Measurements from ENCODE around the gene FYCO1. TPM values are rescaled to one million over a fixed set of nuclear protein-coding genes. Genes with fewer than 3 reads are reported as not detected.
"Not testable (repeated sequence)": the region's sequence is repeated elsewhere in the genome, so short reads cannot be mapped to it uniquely, and the experiment has no call there.

FYCO1 gene
- total and polyA plus RNA-seq, 10 of the 15 experiments (the other 5 are each of a cell fraction or from before 2014, with no cell fraction given): 1.5 to 8.4 (median 6.5) TPM

DNA sequence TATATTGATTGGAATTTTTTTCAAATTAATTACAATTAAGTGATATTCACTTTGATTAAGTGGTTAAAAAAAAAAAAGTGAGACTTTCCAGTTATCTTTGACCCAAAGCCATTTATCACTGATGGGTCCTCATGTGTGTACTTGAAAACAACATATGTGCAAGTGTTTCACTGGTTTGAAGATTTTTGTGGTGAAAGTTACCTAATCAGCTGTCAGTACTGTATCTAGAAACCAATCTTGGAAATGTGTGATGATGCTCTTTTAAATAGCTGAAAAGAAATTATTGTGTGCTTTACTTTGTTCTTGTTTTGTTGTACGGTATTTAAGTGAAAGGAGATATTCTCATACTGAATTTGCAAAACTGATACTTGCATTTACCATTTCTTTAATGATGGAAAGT, 43.3 kb upstream of the FYCO1 start:
- in situ Hi-C loops (cut with MboI) (no loop called here), intact Hi-C loops (cut with micrococcal nuclease; ENCODE audit: unreplicated experiment) (no loop called here)
- Histone ChIP-seq H3K27ac (ENCODE audit: control insufficient read depth, insufficient read depth) (no peak overlapping the region), H3K27me3 (replicated peaks in 1 of 2; ENCODE audit: control insufficient read depth in 2 of 2, insufficient read depth in 2 of 2, low read length in 1 of 2) (no peaks in the 10 kb centered on the region; a peak in 1 of 4 replicates), H4K20me1 (ENCODE audit: control insufficient read depth, insufficient read depth) (no peaks in the 10 kb centered on the region), H2AFZ (ENCODE audit: control insufficient read depth, low read depth, low read length) (no peak overlapping the region), H3K36me3 (ENCODE audit: control insufficient read depth in 2 of 2, insufficient read depth in 2 of 2, low read length in 1 of 2) (no peaks in the 10 kb centered on the region), H3K4me3 (no peak overlapping the region), H3K4me2 (ENCODE audit: control insufficient read depth, insufficient read depth) (no peak overlapping the region), H3K4me1 (ENCODE audit: control insufficient read depth, insufficient read depth, low read length) (no peaks in the 10 kb centered on the region), H3K79me2 (ENCODE audit: control insufficient read depth, insufficient read depth, low read length) (no peaks in the 10 kb centered on the region), H3K9me3 (replicated peaks; ENCODE audit: control insufficient read depth, insufficient read depth, low read length) (no peaks in the 10 kb centered on the region), H3K9ac (ENCODE audit: control insufficient read depth, insufficient read depth, low read length) (no peak overlapping the region)
- FAIRE-seq (no peak), ATAC-seq (no peak), DNase-seq (ENCODE audit: low read depth, low spot score) (no peak)
- TF ChIP-seq, protein P1, sequence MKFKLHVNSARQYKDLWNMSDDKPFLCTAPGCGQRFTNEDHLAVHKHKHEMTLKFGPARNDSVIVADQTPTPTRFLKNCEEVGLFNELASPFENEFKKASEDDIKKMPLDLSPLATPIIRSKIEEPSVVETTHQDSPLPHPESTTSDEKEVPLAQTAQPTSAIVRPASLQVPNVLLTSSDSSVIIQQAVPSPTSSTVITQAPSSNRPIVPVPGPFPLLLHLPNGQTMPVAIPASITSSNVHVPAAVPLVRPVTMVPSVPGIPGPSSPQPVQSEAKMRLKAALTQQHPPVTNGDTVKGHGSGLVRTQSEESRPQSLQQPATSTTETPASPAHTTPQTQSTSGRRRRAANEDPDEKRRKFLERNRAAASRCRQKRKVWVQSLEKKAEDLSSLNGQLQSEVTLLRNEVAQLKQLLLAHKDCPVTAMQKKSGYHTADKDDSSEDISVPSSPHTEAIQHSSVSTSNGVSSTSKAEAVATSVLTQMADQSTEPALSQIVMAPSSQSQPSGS (IDR thresholded peaks at IDR 0.05; ENCODE audit: low read length): no peak
- TF ChIP-seq PAX5 (IDR thresholded peaks at IDR 0.05; ENCODE audit: borderline replicate concordance, low read depth, low read length) (no peak), NRF1 (conservative IDR thresholded peaks at IDR 0.05; ENCODE audit: low read depth, low read length) (no peak)
- ChIA-PET POLR2A (no interaction called here), SMC1A (ENCODE audit: uncharacterized antibody, unreplicated experiment) (no interaction called here), RAD21 (ENCODE audit: unreplicated experiment) (no interaction called here), CTCF (interaction anchor here (0.7 to 0.9 kb wide), 2 partner anchors 9 to 41 kb away, joined by 3 to 4 read pairs; no protein-coding TSS in a partner anchor)
- no TSS peak for BruUV-seq (replicated peaks)
- 94% methylated on average over 1 of the region's 1 CpG for WGBS (ENCODE audit: insufficient coverage, insufficient replicate concordance, low lambda C conversion rate, missing lambda C conversion rate)

DNA sequence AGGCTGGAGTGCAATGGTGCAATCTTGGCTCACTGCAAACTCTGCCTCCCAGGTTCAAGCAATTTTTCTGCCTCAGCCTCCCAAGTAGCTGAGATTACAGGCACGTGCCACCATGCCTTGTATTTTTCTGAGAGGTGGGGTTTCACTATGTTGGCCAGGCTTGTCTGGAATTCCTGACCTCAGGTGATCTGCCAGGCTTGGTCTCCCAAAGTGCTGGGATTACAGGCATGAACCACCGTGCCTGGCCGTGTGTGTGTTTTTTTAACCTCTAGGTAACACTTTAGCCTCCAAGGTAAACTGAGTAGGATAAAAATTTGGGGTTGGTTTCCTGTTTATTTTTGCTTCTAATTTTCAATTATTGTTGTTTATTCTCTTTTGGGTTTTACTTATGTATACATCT, 42.4 kb upstream of the FYCO1 start:
- H3K27ac ChIP-seq (ENCODE audit: control insufficient read depth, insufficient read depth); H3K9ac ChIP-seq (ENCODE audit: control insufficient read depth, insufficient read depth, low read length); DNase-seq (ENCODE audit: low read depth, low spot score); CTCF ChIA-PET; intact Hi-C loops (cut with micrococcal nuclease; ENCODE audit: unreplicated experiment); H3K9me3 ChIP-seq (replicated peaks; ENCODE audit: control insufficient read depth, insufficient read depth, low read length); H3K36me3 ChIP-seq (ENCODE audit: control insufficient read depth in 2 of 2, insufficient read depth in 2 of 2, low read length in 1 of 2); H3K4me1 ChIP-seq (ENCODE audit: control insufficient read depth, insufficient read depth, low read length); in situ Hi-C loops (cut with MboI); H3K4me3 ChIP-seq; SMC1A ChIA-PET (ENCODE audit: uncharacterized antibody, unreplicated experiment); H3K27me3 ChIP-seq (replicated peaks in 1 of 2; ENCODE audit: control insufficient read depth in 2 of 2, insufficient read depth in 2 of 2, low read length in 1 of 2); RAD21 ChIA-PET (ENCODE audit: unreplicated experiment); BruUV-seq (replicated peaks); H2AFZ ChIP-seq (ENCODE audit: control insufficient read depth, low read depth, low read length); ATAC-seq; FAIRE-seq; H3K79me2 ChIP-seq (ENCODE audit: control insufficient read depth, insufficient read depth, low read length); H3K4me2 ChIP-seq (ENCODE audit: control insufficient read depth, insufficient read depth); H4K20me1 ChIP-seq (ENCODE audit: control insufficient read depth, insufficient read depth): not testable (repeated sequence)
- POLR2A ChIA-PET: interaction anchor here (0.7 kb wide), 1 partner anchor 155 kb away, joined by 5 read pairs; no protein-coding TSS in a partner anchor
- WGBS (ENCODE audit: insufficient coverage, insufficient replicate concordance, low lambda C conversion rate, missing lambda C conversion rate): 30% methylated on average over 3 of the region's 3 CpGs

All from GM12878 (cell line).